Glomerular visceral epithelial cell (primary cell): ENCODE results near the gene LRRC75A.
"Not testable (repeated sequence)": the region's sequence is repeated elsewhere in the genome, so short reads cannot be mapped to it uniquely, and the experiment has no call there.

Experiments used
- DNase-seq: peaks from one replicate; pipeline ENCODE4 v3.0.0-alpha.2; 2016; ENCODE audit errors: extremely low spot score

The LRRC75A gene

DNA sequence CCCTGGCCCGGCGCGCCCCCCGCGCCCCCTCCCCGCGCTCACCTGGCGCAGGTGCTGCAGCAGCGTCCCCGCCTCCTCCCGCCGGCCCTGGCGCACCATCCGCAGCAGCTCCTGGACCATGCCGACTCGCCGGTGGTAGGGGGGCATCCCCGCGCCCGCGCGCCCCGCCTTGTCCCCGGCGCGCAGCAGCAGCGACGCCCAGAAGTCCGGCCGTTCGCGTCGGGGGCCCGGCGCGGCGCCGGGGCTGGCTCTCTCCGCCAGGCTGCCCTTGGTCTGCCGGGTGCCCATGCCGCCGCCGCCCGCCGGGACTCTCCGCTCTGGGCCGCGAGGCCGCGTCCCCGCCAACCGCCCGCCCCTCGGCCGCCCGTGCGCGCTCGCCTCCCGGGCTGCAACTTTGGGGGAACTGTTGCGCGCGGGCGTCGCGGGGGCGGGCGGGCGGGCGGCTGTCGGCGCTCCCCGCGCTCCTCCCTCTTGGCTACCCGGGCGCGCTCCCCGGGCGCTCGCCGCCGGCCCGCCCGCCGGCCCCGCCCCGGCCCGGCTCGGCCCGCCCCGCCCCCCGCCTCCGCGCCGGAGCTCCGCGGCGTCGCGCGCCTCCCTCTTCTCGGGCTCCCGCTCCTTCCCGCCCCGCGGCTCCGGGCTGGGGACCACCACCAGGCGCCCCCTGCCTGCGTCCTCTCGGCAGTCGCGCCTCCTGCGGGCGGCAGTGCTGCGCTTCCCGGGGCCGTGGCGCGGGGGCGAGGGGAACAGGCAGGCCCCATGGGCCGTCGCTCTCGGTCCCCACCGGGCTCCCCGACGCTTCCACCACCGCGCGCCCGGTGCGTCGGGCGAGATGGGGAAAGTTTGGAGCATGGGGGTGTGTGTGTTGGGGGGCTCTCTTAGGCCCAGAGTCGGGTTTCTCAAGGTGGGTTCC is at the start of gene LRRC75A:
Gene LRRC75A (minus strand): TSS at position 491 of the 910 bp plus-strand sequence. CDS start 203 bp downstream, at position 288.
- DNase-seq: peak; percentile 58

DNA sequence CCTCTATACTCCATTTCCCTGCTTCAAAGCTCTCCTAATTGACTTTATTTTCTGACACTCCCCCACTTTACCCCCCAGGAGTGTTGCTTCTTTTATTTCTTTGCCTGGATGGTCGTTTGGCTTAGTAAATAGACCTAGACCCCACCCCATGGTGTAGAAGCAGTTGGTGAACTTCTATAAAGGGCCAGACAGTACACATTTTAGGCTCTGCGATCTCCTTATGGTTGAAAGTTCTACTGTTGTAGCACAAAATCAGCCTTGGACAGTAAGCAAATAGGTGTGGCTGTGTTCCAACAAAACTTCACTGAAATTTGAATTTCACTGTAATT is 45.1 kb upstream of the LRRC75A start:
- no peak for DNase-seq

DNA sequence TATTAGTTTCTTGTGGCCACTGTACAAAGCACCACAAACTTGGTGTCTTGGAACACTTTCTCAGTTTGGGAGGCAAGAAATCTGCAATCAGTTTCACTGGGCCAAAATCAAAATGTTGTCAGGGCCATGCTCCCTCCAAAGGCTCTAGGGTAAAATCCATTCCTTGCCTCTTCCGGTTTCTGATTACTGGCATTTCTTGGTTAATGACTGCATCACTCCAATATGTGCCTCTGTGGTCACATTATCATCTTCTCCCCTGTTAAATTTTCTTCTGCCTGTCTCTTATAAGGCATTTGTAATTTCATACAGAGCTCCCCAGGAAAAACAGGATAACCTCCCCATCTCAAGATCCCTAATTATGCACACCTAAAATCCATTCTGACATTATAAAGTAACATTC is 42.2 kb upstream of the LRRC75A start:
- no peak for DNase-seq

DNA sequence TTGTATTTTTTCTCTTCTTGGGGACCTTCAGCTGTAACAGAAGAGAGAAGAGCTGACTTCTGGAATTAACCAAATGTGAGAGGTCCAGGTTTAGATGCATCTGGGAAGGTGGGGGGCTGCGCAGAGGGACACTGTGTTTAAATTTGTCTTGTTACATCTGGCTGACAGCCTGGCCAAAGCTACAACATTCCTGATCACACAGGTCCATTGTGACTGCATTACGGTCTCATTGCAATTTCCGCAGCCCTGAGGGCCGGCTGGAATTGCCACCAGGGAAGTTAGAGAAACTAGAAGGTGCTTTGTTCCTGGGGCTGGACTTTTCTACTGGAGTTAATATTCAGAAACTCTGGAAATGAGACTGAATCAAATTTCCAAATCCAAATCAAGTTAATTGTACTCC is 37.9 kb upstream of the LRRC75A start:
- DNase-seq: no peak

- no peak for DNase-seq
Measured at GRCh38 chr17:16527298-16527697, 35.3 kb upstream of the LRRC75A start.

DNA sequence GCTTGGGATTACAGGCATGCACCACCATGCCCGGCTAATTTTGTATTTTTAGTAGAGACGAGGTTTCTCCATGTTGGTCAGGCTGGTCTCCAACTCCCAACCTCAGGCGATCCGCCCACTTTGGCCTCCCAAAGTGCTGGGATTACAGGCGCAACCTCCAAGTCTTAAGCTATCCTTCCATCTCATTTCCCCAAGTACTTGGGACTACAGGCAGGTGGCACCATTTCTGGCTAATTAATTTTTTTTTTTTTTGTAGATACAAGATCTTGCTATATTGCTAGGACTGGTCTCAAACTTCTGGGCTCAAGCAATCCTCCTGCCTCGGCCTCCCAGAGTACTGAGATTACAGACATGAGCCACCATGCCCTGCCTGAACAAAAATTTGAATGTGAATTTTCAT is 33.6 kb upstream of the LRRC75A start:
- not testable (repeated sequence) for DNase-seq

DNA sequence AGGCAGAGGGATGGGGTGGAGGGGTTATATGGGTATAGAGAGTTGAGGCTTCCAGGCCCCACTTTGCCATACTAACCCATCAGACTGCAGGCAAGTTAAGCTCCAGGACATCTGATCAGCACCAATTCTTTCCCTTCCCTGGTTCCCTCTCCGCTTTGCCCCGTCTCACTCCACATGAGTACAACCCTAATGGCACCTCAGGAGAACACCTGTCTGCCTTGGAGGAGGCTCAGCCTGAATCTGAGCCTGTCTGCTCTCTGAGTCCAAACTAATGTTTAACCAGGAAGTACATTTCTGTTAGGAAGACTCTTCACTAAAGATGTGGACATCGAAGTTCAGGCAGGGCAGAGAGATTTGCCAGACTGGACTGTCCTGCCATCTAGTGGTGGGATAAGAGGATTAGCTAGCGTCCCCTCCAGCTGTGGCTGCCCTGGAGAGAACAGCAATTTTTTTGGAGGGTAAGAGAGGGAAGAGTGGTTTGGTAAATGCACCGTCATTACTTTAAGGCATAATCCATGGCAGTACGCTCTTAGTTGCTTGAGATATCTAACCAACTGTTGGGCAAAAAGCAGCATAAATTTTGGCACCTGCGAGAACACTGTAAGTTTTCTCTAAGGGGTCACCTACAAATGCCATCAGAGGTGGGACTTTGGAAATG is 29.2 kb upstream of the LRRC75A start:
- DNase-seq: peak; percentile 90

DNA sequence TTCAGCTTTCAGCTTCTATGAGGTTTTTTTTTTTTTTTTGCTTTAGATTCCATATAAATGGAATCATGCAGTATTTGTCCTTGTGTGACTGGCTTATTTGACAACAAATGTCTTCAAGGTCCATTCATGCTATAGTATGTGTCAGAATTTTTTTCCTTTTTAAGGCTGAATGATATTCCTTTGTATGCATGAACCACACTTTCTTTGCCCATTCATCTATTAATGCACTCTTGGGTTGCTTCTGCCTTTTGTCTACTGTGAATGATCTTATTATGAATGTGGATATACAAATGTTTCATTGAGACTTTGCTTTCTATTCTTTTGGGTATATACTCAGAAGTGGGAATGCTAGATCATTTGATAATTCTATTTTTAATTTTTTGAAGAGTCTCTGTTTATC is 27.0 kb upstream of the LRRC75A start:
- no peak for DNase-seq

DNA sequence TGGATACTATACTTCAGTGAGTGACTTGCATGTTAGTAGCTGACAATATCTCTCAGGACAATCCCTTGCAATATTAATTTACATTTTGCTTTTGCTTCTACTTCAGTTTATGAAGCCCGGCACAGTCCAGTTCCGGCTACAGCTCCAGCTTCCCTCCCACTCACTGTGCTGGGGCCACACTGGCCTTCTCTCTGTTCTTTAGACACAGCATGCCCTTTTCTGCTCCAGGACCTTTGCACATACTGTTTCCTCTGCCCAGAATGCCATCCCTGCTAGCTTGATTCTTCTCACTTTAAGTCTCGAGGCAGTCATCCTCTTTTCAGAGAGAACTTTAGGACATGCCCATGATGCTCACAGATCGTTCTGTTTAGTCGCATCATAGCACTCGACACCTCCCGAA is 25.5 kb upstream of the LRRC75A start:
- DNase-seq: no peak

DNA sequence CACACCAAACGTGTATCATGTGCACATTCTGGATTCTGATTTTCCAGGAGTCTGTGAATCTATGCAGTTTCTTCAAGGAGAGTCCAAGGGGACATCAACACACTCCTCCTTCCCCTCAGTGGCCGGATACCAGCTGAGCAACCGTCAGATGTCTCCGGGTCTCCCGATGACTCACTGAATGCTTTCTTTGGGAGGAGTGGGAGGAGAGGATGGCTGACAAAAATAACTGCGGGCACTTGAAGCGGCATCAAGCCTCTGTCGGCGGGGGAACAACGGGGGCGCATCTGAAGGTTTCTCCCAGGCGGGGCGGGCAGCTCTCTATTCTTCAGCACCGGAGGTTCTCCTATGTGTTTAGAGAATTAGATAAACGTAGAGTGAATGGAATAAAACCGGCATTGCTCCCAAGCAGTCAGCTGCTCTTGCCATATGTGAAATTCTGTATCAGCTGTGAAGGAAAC is 24.6 kb upstream of the LRRC75A start:
- peak; percentile 56 for DNase-seq

DNA sequence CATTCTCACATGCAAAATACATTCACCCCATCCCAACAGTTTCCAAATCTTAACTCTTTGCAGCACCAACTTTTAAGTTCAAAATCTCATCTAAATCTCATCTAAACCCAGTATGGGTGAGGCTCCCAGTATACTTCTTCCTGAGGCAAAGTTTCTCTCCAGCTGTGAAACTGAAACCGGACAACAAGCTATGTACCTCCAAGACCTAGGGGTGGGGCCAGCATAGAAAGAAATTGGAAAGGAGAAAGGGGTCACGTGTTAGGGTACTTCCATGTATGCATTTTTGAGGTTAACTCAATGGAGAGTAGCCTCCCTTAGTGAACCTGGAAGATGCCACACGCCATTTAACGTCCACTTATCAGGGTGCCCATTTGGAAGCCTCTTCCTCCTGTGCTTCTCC is 23.9 kb upstream of the LRRC75A start:
- no peak for DNase-seq

DNA sequence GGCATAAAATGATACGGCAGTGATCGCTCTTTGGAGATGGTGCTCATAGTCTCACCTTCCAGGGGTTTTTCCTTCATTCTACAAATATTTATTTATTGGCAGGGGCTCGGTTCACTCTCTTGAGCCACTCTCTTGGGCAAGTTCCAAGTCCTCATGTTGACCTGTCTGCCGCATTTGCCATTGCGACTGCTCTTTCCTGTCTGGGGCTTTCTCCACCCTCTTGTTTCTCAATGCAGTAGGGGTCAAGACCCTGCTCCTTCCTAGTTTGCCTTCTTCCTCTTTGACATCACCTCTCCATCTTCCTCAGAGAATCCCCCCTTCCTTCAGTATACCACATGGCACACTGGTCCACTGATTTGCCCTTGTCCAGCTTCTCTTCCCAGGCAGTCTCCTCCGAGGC is 21.9 kb upstream of the LRRC75A start:
- DNase-seq: no peak

- no peak for DNase-seq
Measured at GRCh38 chr17:16512011-16512410, 20.0 kb upstream of the LRRC75A start.

DNA sequence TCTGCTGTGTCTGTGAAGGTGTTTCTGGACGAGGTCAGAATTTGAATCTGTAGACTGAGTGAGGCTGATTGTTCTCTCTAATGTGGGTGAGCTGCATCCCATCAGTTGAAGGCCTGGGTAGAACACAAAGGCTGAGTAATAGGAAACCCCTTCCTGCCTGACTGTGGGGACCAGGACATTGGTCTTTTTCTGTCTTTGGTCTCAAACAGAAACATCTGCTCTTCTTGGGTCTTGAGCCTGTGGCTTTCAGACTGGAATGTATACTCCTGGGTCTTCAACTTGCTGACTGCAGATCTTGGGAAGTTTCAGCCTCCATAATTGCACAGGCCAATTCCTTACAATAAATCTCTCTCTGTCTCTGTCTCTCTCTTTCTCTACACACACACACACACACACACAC is 19.6 kb upstream of the LRRC75A start:
- DNase-seq: no peak

DNA sequence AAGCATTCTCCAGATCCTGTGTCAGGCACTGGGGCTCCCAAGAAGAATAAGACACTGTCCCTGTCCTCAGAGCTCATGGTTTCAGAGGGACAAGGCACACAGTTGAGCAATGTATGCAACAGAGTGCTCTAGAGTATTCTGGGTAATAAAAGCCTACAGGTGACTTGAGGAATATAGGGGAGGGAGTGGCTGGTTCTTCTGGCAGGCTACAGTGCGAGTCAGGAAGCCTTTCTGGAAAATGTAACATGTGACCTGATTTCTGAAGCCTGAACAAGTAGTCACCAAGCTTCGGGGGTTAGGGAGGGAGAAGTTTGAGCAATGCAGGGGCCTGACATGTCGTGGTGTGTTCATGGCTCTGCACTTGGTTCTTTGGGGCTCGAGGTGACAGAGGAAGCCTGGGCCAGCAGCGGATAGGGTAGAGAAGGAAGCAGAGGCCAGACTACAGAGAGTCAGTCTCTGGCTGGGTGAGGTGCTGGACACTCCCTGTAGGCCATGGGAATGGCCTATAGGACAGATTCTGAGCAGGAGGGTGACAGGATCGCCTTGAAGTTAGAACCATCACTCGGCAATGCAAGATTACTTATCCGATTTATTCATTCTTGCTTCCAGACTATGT is 16.0 kb upstream of the LRRC75A start:
- no peak for DNase-seq

DNA sequence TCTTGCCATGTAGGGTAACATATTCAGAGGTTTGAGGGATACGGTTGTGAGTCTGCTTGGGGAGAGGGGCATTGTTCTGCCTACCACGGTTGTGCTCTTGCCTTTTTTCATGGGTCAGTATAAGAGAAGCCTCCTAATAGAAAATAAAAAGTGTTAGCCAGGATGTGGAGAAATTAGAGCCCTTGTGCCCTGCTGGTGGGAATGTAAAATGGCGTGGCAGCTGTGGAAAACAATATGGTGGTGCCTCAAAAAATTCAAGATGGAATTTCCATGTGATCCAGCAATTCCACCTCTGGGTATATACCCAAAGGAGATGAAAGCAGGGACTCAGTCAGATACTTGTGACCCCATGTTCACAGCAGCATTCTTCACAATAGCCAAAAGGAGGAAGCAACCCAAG is 14.2 kb upstream of the LRRC75A start:
- no peak for DNase-seq

DNA sequence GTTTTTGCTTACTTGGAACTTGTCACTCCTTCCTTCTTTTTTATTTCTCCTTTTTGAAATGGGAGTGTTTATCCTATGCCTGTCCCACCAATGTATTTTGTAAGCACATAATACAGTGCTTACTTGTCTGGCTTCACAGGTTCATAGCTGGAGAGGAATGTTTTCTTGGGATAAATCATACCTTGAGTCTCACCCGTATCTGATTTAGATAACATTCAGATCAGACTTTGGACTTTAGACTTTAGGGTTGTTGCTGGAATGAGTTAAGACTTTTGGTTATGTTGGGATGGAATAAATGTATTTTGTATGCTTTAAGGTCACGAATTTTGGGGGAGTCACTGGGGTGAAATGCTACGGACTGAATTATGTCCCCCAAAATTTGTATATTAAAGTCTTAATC is 13.0 kb upstream of the LRRC75A start:
- no peak for DNase-seq

GRCh38 chr17:16496820-16497489 is 5.0 kb upstream of the LRRC75A start:
- DNase-seq: no peak

DNA sequence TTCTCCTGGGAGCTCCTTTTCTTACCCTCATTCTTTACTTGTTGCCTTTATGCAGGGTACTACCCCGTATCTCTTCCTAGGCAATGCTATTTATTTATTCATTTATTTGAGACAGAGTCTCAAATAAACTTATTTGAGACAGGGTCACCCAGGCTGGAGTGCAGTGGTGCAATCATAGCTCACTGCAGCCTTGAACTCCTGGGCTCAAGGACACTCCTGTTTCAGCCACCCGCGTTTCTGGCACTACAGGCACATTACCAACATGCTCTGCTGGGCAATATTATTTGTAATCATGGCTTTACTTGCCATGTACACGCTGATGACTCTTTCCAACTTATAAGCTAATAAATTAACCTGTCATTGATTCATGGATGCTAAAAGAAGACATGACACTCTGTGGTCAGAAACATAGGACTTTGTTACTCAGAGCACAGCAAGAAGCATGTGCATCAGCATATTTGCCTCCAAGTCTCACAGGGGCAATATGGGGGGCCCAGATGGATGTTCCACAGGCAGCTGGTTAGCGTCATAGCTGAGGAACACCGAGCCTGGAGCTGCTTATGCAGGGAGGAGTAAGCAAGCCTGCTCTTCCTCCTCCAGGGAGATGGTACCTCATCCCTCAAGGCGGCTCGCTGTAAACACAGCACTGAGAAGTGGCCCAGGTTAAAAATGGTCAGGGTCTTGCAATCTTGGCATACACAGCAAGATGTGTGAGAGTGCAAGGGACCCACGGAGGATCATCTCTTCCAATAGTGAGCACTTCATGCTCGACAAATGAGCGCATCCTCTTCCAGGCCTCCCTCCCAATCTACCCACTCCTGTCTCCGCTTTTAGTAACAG is 4.2 kb upstream of the LRRC75A start:
- no peak for DNase-seq

DNA sequence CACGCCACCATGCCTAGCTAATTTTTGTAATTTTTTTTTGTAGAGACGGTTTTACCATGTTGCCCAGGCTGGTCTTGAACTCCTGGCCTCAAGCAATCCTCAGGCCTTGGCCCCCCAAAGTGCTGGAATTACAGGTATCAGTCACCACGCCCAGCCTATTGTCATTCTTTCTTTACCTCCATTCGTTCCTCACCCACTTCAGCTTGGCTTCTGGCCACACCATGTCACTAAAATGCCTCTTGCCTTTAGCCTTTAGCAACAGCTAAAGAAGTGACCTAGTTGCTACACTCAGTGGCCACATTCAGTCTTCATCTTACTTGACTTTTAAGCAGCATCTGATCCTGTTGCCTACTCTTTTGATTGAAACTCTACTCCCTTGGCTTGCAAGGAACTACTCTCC is 3.6 kb upstream of the LRRC75A start:
- no peak for DNase-seq

GRCh38 chr17:16494059-16494458 is 2.1 kb upstream of the LRRC75A start:
- no peak for DNase-seq
